PC-3 (cell line): ENCODE results near the gene TRAPPC4. TPM values are rescaled to one million over a fixed set of nuclear protein-coding genes. Genes with fewer than 3 reads are reported as not detected.
"Not testable (repeated sequence)": the region's sequence is repeated elsewhere in the genome, so short reads cannot be mapped to it uniquely, and the experiment has no call there.

Experiments
- ATAC-seq: fragments of 200-7000 bp; cut with Tn5 transposase; 2 replicates; pipeline ENCODE4 v1.9.1; 2020; ENCODE audit warnings: mild to moderate bottlenecking, moderate library complexity
- Bru-seq: library from RNA; stranded (reverse); fragments of 400-500 nt; gene quantifications from one replicate; lab custom pipeline; 2021; lab: Mats Ljungman, UMichigan
- BruChase-seq, 2 experiments: library from RNA; stranded (reverse); fragments of 400-500 nt; gene quantifications; one replicate each; lab custom pipeline; 2021; lab: Mats Ljungman, UMichigan
- BruUV-seq: library from RNA; stranded (reverse); fragments of 400-500 nt; replicated peaks from 2 replicates; lab custom pipeline; 2021; lab: Mats Ljungman, UMichigan
- CTCF ChIA-PET: fragments of 300-600 bp; sonication (Branson Sonifier 250); formaldehyde crosslinking; loops from one replicate; lab custom pipeline; 2022; ENCODE audit warnings: antibody characterized with exemption; lab: Charles Lee
- POLR2A ChIA-PET: fragments of 300-600 bp; sonication (Branson Sonifier 250); formaldehyde crosslinking; loops from one replicate; lab custom pipeline; 2022; ENCODE audit warnings: antibody characterized with exemption; ENCODE audit not compliant: unreplicated experiment; lab: Charles Lee
- DNase-seq: peaks from one replicate; pipeline ENCODE4 v3.0.0-alpha.2; 2015
- H2AFZ ChIP-seq: fragments of 300-600 bp; sonication (generic); 2 replicates; pipeline ENCODE4 v1.6.0; 2016; ENCODE audit warnings: antibody characterized with exemption, low read length
- H3F3A ChIP-seq: fragments of 300-600 bp; sonication (generic); one replicate; pipeline ENCODE4 v1.6.0; 2017; ENCODE audit warnings: antibody characterized with exemption, low read length, control low read depth, mild to moderate bottlenecking; ENCODE audit not compliant: unreplicated experiment
- H3K27ac ChIP-seq: fragments of 300-600 bp; sonication (generic); 2 replicates; pipeline ENCODE4 v1.5.1; 2016; ENCODE audit warnings: mild to moderate bottlenecking, low read length
- H3K27me3 ChIP-seq: fragments of 300-600 bp; sonication (generic); 2 replicates; pipeline ENCODE4 v1.6.1; 2016; ENCODE audit warnings: low read length, mixed read lengths
- H3K36me3 ChIP-seq: fragments of 300-600 bp; sonication (generic); 2 replicates; pipeline ENCODE4 v1.6.1; 2016; ENCODE audit warnings: low read depth, mixed run types, low read length, mixed read lengths
- H3K4me1 ChIP-seq: fragments of 300-600 bp; sonication (generic); 2 replicates; pipeline ENCODE4 v1.5.1; 2016; ENCODE audit warnings: low read length; ENCODE audit not compliant: insufficient read depth
- H3K4me2 ChIP-seq: fragments of 300-600 bp; sonication (generic); 2 replicates; pipeline ENCODE4 v1.6.0; 2016; ENCODE audit warnings: low read length
- H3K4me3 ChIP-seq: fragments of 300-600 bp; sonication (generic); 2 replicates; pipeline ENCODE4 v1.5.1; 2016; ENCODE audit warnings: mild to moderate bottlenecking, low read length, mixed read lengths
- H3K79me2 ChIP-seq: fragments of 300-600 bp; sonication (generic); 2 replicates; pipeline ENCODE4 v1.6.1; 2017; ENCODE audit warnings: low read length, mixed read lengths
- H3K9ac ChIP-seq: fragments of 300-600 bp; sonication (generic); 2 replicates; pipeline ENCODE4 v1.6.0; 2016; ENCODE audit warnings: mild to moderate bottlenecking, low read length
- H3K9me2 ChIP-seq: fragments of 300-600 bp; sonication (generic); replicated peaks from 2 replicates; pipeline ENCODE4 v1.6.1; 2016; ENCODE audit warnings: mixed run types, low read length, mixed read lengths
- H3K9me3 ChIP-seq: fragments of 300-600 bp; sonication (generic); 2 replicates; pipeline ENCODE4 v1.6.1; 2016; ENCODE audit warnings: low read length, mixed read lengths
- H4K20me1 ChIP-seq: fragments of 300-600 bp; sonication (generic); 2 replicates; pipeline ENCODE4 v1.6.1; 2016; ENCODE audit warnings: low read length, mixed read lengths
- CTCF ChIP-seq: fragments of 300-600 bp; sonication (generic); conservative IDR thresholded peaks from 2 replicates; pipeline ENCODE4 v1.5.1; 2017; ENCODE audit warnings: antibody characterized with exemption, low read depth, mild to moderate bottlenecking, low read length
- EZH2 ChIP-seq: fragments of 300-600 bp; sonication (generic); IDR thresholded peaks from one replicate; pipeline ENCODE4 v1.6.1; 2017; ENCODE audit warnings: antibody characterized with exemption, mild to moderate bottlenecking, low read length; ENCODE audit not compliant: unreplicated experiment
- EZH2phosphoT487 ChIP-seq: fragments of 300-600 bp; sonication (generic); IDR thresholded peaks from 2 replicates; pipeline ENCODE4 v1.6.1; 2018; ENCODE audit warnings: mild to moderate bottlenecking, antibody characterized with exemption, low read length, borderline replicate concordance
- intact Hi-C: fragments of 100-400 bp; cut with micrococcal nuclease; formaldehyde crosslinking; loops from 2 replicates; pipeline ENCODE4 v1.9.0; 2023
- long read RNA-seq: library from polyadenylated mRNA; unstranded; transcript quantifications from one replicate; pipeline ENCODE4 v2.0.0, GENCODE V29; 2021; ENCODE audit not compliant: unreplicated experiment
- total RNA-seq: library from RNA; depleted of rRNA; stranded (reverse); fragments of >200 nt; gene quantifications from 2 replicates; pipeline ENCODE4 v1.2.3, GENCODE V29; 2014; rRNA removed

The TRAPPC4 gene
- 129 and 150 TPM in 2 replicates for total RNA-seq
- Bru-seq, nascent RNA, result percentile 79 among the genes with signal in this experiment
- BruChase-seq, experiment 1, labeled RNA remaining after a 6-hour chase, result percentile 92 among the genes with signal in this experiment
- percentile 87 among the genes with signal in this experiment for BruChase-seq, experiment 2, labeled RNA remaining after a 2-hour chase
- long read RNA-seq, transcript TRAPPC4-214 (5 exons, 1,759 nt), result major isoform, 71 of 84 reads
- long read RNA-seq, partial matches to known transcripts, result 0 of 84 reads
- long read RNA-seq, other reads (novel, unspliced or antisense), result 6 of 84 reads

- peak; percentile 82 for ATAC-seq
- TF ChIP-seq CTCF, result no peak
- H2AFZ ChIP-seq, result peak within 1 kb of the TSS; percentile 87
- intact Hi-C loops, result loop anchor here (1.0 to 5.0 kb wide), 3 partner anchors 20 to 84 kb away; partner anchors contain the start of genes CENATAC and HYOU1
- peaks cover 71% of the 10 kb centered on the region for H3K79me2 ChIP-seq
- no peaks in the 10 kb centered on the region for H3K27me3 ChIP-seq
- peak within 1 kb of the TSS; percentile 98 for H3K4me3 ChIP-seq
- H3K9ac ChIP-seq, result peak within 1 kb of the TSS; percentile 99
- BruUV-seq, result no TSS peak
- no peaks in the 10 kb centered on the region for H3K9me2 ChIP-seq
- DNase-seq, result peak; percentile 99
- H3K36me3 ChIP-seq, result peaks cover 56% of the 10 kb centered on the region
- peak within 1 kb of the TSS; percentile 94 for H3K4me2 ChIP-seq
- H3K27ac ChIP-seq, result peak within 1 kb of the TSS; percentile 88
- H3K9me3 ChIP-seq, result no peaks in the 10 kb centered on the region
- peaks cover 31% of the 10 kb centered on the region for H4K20me1 ChIP-seq
- peaks cover 31% of the 10 kb centered on the region for H3K4me1 ChIP-seq
- CTCF ChIA-PET, result no interaction called here
- peaks cover 23% of the 10 kb centered on the region for H3F3A ChIP-seq
- POLR2A ChIA-PET, result interaction anchor here (0.5 to 1.0 kb wide), 6 partner anchors 37 to 227 kb away, joined by 3 to 10 read pairs (median 4); partner anchors contain the start of genes DDX6 and VPS11
Observed at GRCh38 chr11:119018074-119018938, at the start of gene TRAPPC4, which contains the start of gene RPS25. Gene TRAPPC4, plus strand, starts transcription at chr11:119018766. Its CDS starts 30 bp downstream, at chr11:119018796. Gene RPS25, minus strand, starts transcription at chr11:119018343. Its CDS starts 59 bp downstream, at chr11:119018284.

GRCh38 chr11:118969508-118969907, 49.1 kb upstream of the TRAPPC4 start:
- H2AFZ ChIP-seq, ATAC-seq, H3K9me2 ChIP-seq, H3K9me3 ChIP-seq, H3K27ac ChIP-seq, H3K27me3 ChIP-seq, H3K4me3 ChIP-seq, H3F3A ChIP-seq, POLR2A ChIA-PET, H3K4me2 ChIP-seq, H3K79me2 ChIP-seq, H3K36me3 ChIP-seq, H4K20me1 ChIP-seq, intact Hi-C loops, DNase-seq, BruUV-seq, H3K4me1 ChIP-seq, H3K9ac ChIP-seq, CTCF ChIA-PET: not testable (repeated sequence)

- ATAC-seq, result no peak
- Histone ChIP-seq H2AFZ (no peak within 1 kb of the TSS), H3K27ac (no peak within 1 kb of the TSS), H3K4me1 (no peaks in the 10 kb centered on the region), H3K9ac (no peak within 1 kb of the TSS), H3K27me3 (no peaks in the 10 kb centered on the region), H3K4me3 (no peak within 1 kb of the TSS), H3F3A (no peaks in the 10 kb centered on the region), H3K36me3 (no peaks in the 10 kb centered on the region), H3K9me3 (no peaks in the 10 kb centered on the region), H3K79me2 (no peaks in the 10 kb centered on the region), H4K20me1 (no peaks in the 10 kb centered on the region), H3K9me2 (no peaks in the 10 kb centered on the region), H3K4me2 (no peak within 1 kb of the TSS)
- POLR2A ChIA-PET, result interaction anchor here (0.6 kb wide), 1 partner anchor 14 kb away, joined by 3 read pairs; no protein-coding TSS in a partner anchor
- CTCF ChIA-PET, result no interaction called here
- TF ChIP-seq EZH2, result no peak
- TF ChIP-seq EZH2phosphoT487, result no peak
- no peak for TF ChIP-seq CTCF
- intact Hi-C loops, result no loop called here
- no peak for DNase-seq
- no TSS peak for BruUV-seq
Observed at GRCh38 chr11:118971646-118972045, 46.9 kb upstream of the TRAPPC4 start, which contains the start of gene FOXR1. Gene FOXR1, plus strand, starts transcription at chr11:118971761. Its CDS starts 171 bp downstream, at chr11:118971932.
